Measurements from ENCODE around the gene NTM. TPM values are rescaled to one million over a fixed set of nuclear protein-coding genes. Genes with fewer than 3 reads are reported as not detected.

NTM gene
- total RNA-seq, 1 experiment from 2014 or later: not detected

DNA sequence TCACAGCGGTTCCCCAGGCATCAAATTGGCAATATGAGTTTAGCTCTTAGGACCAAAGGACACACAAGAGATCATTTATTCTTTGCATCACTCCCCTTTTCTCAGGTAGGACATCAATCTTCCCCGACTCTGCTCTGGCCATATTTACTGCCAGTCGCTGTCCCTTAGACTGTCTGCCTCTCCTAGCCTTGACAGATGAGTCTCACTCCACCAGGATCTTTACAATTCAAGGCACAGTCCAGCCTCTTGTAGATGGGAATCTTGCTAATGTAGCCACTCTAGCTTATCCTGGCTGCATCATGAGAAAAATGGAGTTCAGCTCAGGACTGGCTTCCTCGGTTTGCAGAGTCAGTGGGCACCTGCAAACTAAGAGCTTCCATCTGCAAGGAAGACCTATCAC, 915.2 kb downstream of the NTM start (continued):
- TF ChIP-seq, protein P1, sequence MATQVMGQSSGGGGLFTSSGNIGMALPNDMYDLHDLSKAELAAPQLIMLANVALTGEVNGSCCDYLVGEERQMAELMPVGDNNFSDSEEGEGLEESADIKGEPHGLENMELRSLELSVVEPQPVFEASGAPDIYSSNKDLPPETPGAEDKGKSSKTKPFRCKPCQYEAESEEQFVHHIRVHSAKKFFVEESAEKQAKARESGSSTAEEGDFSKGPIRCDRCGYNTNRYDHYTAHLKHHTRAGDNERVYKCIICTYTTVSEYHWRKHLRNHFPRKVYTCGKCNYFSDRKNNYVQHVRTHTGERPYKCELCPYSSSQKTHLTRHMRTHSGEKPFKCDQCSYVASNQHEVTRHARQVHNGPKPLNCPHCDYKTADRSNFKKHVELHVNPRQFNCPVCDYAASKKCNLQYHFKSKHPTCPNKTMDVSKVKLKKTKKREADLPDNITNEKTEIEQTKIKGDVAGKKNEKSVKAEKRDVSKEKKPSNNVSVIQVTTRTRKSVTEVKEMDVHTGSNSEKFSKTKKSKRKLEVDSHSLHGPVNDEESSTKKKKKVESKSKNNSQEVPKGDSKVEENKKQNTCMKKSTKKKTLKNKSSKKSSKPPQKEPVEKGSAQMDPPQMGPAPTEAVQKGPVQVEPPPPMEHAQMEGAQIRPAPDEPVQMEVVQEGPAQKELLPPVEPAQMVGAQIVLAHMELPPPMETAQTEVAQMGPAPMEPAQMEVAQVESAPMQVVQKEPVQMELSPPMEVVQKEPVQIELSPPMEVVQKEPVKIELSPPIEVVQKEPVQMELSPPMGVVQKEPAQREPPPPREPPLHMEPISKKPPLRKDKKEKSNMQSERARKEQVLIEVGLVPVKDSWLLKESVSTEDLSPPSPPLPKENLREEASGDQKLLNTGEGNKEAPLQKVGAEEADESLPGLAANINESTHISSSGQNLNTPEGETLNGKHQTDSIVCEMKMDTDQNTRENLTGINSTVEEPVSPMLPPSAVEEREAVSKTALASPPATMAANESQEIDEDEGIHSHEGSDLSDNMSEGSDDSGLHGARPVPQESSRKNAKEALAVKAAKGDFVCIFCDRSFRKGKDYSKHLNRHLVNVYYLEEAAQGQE (IDR thresholded peaks at IDR 0.05; ENCODE audit: low read depth): no peak
- TF ChIP-seq, protein P2, sequence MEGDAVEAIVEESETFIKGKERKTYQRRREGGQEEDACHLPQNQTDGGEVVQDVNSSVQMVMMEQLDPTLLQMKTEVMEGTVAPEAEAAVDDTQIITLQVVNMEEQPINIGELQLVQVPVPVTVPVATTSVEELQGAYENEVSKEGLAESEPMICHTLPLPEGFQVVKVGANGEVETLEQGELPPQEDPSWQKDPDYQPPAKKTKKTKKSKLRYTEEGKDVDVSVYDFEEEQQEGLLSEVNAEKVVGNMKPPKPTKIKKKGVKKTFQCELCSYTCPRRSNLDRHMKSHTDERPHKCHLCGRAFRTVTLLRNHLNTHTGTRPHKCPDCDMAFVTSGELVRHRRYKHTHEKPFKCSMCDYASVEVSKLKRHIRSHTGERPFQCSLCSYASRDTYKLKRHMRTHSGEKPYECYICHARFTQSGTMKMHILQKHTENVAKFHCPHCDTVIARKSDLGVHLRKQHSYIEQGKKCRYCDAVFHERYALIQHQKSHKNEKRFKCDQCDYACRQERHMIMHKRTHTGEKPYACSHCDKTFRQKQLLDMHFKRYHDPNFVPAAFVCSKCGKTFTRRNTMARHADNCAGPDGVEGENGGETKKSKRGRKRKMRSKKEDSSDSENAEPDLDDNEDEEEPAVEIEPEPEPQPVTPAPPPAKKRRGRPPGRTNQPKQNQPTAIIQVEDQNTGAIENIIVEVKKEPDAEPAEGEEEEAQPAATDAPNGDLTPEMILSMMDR (IDR thresholded peaks at IDR 0.05 in 2 of 3, conservative IDR thresholded peaks at IDR 0.05 in 1 of 3; ENCODE audit: borderline replicate concordance in 1 of 3, insufficient read depth in 1 of 3, low read depth in 2 of 3, low read length in 2 of 3): no peak
- no peak for TF ChIP-seq SIN3A (IDR thresholded peaks at IDR 0.05; ENCODE audit: low read depth)
- TF ChIP-seq YY1 (IDR thresholded peaks at IDR 0.05; ENCODE audit: extremely low read depth, insufficient replicate concordance, low read depth, low read length): no peak

DNA sequence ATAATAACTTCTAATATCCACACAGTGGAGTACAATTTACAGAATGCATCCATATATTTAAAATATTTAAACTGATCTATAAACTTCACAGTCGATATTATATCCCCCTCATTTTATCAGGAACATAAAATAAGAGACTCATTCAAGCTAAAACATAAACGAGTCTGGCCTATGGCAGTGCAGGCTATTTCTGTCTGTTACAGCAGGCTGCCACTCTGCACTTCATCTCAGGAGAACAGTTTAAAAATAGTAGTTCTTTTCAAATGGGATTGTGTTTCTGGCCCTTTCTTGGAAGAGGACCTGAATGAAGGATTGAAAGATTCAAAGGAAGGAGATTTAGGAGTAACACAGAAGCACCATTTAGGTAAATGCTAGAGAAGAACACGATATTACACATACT, 915.7 kb downstream of the NTM start:
- no peaks in the 10 kb centered on the region for H3K79me2 ChIP-seq (ENCODE audit: insufficient read depth, low read length)
- peaks cover 11 to 21% of the 10 kb centered on the region in 2 experiments; a peak in 2 of 4 replicates for H3K9me3 ChIP-seq (ENCODE audit: control insufficient read depth in 1 of 2, insufficient read depth in 1 of 2, low read depth in 1 of 2, low read length in 2 of 2)
- no peaks in the 10 kb centered on the region for H3K36me3 ChIP-seq (ENCODE audit: control insufficient read depth in 1 of 2, insufficient read depth in 2 of 2, low read length in 2 of 2)
- no TSS peak for BruUV-seq (replicated peaks)
- intact Hi-C loops (cut with micrococcal nuclease): no loop called here
- H3K9ac ChIP-seq (ENCODE audit: low read length): no peak overlapping the region
- H3K27me3 ChIP-seq (ENCODE audit: insufficient read depth, low read length): no peaks in the 10 kb centered on the region
- DNase-seq (ENCODE audit: low read depth, low spot score) (no peak), ATAC-seq (no peak)
- ChIA-PET RAD21 (ENCODE audit: low non-redundant PET in 1 of 2, low total read pairs in 2 of 2, uncharacterized antibody in 2 of 2, unreplicated experiment in 2 of 2) (no interaction called here), POLR2A (no interaction called here), CTCF (no interaction called here)
- no peaks in the 10 kb centered on the region for H4K20me1 ChIP-seq (ENCODE audit: insufficient read depth)
- no peak overlapping the region for H3K4me3 ChIP-seq (replicated peaks in 1 of 2; ENCODE audit: low read depth in 1 of 2, low read length in 2 of 2)
- no peaks in the 10 kb centered on the region for H3K4me1 ChIP-seq (ENCODE audit: control insufficient read depth in 1 of 2, insufficient read depth in 2 of 2, low read length in 2 of 2)
- no peak overlapping the region for H2AFZ ChIP-seq (ENCODE audit: low read depth, low read length, poor library complexity, severe bottlenecking)
- H3K9me2 ChIP-seq (ENCODE audit: insufficient read depth): no peaks in the 10 kb centered on the region
- no peak overlapping the region for H3K4me2 ChIP-seq (ENCODE audit: low read length)
- TF ChIP-seq, protein P3, sequence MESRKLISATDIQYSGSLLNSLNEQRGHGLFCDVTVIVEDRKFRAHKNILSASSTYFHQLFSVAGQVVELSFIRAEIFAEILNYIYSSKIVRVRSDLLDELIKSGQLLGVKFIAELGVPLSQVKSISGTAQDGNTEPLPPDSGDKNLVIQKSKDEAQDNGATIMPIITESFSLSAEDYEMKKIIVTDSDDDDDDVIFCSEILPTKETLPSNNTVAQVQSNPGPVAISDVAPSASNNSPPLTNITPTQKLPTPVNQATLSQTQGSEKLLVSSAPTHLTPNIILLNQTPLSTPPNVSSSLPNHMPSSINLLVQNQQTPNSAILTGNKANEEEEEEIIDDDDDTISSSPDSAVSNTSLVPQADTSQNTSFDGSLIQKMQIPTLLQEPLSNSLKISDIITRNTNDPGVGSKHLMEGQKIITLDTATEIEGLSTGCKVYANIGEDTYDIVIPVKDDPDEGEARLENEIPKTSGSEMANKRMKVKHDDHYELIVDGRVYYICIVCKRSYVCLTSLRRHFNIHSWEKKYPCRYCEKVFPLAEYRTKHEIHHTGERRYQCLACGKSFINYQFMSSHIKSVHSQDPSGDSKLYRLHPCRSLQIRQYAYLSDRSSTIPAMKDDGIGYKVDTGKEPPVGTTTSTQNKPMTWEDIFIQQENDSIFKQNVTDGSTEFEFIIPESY (IDR thresholded peaks at IDR 0.05; ENCODE audit: extremely low read depth, insufficient replicate concordance, low read length): no peak
- TF ChIP-seq TCF7L2 (IDR thresholded peaks at IDR 0.05; ENCODE audit: borderline replicate concordance, extremely low read depth, insufficient read depth, insufficient read length): no peak
- TF ChIP-seq, protein P2 (IDR thresholded peaks at IDR 0.05 in 2 of 3, conservative IDR thresholded peaks at IDR 0.05 in 1 of 3; ENCODE audit: borderline replicate concordance in 1 of 3, insufficient read depth in 1 of 3, low read depth in 2 of 3, low read length in 2 of 3): no peak
- TF ChIP-seq CEBPB (IDR thresholded peaks at IDR 0.05; ENCODE audit: low read depth): no peak
- no peak for TF ChIP-seq RAD21 (IDR thresholded peaks at IDR 0.05; ENCODE audit: low read depth)
- TF ChIP-seq SRF (IDR thresholded peaks at IDR 0.05; ENCODE audit: low read depth): no peak
- no peak overlapping the region for H3K27ac ChIP-seq (ENCODE audit: low read depth, low read length)

Measured in HCT116 (cell line).